SK-N-MC (cell line): ENCODE data around the gene DBP.

ENCODE experiments used
- EZH2 ChIP-seq: fragments of 200-600 bp; sonication (generic); IDR thresholded peaks from one replicate; pipeline ENCODE4 v1.6.1; 2017; ENCODE audit warnings: antibody characterized with exemption
- POLR2AphosphoS5 ChIP-seq: IDR thresholded peaks from 2 replicates; pipeline ENCODE4 v1.6.1; 2012; ENCODE audit warnings: mild to moderate bottlenecking, low read depth, low read length, borderline replicate concordance

DNA sequence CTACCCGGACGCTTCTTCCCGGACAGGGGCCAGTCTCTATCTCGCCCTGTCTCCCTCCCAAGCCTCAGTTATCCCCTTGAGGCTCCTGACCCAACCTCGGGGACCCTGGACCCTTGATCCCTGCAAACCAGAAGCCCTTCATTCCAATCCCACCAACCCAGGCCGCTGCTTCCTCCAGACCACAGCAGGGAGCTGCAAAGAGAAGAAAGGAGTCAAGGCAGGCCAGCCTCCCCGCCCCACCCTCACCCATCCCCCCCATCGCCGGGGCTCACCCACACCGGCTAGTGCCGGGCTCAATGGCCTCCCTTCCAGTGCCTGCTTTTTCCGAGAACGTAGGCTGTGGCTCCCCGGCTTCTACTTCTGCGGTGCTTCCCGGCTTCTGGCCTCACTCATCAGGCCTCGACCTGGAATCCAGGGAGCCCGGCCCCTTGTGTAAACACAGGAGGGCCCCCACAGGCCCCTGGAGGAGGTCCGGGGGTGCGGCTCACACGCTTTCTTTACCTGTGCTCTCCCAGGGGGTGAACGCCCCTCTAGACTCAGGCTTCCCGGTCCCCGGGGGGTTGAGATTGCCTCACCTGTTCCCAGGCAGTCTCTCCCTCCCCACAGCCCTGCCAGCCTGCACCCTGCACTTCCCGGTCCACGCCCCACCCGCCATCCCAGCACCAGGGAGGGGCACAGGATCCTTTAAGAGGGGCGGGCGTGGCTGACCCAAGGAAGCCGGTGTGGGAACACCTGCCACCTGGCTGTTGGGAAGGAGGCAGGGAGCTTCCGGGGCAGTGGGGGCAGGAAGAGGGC lies 22.5 kb downstream of the DBP start, which contains the start of gene FAM83E:
- TF ChIP-seq EZH2, result no peak
- peak; percentile 39; the same call in 1 of the 2 replicates for TF ChIP-seq POLR2AphosphoS5
